Fibroblast of skin of abdomen (primary cell): Measurements from ENCODE around the gene PDCD10.

ENCODE experiments used
- DNase-seq: peaks from one replicate; pipeline ENCODE4 v3.0.0-alpha.2; 2013

PDCD10 gene

DNA sequence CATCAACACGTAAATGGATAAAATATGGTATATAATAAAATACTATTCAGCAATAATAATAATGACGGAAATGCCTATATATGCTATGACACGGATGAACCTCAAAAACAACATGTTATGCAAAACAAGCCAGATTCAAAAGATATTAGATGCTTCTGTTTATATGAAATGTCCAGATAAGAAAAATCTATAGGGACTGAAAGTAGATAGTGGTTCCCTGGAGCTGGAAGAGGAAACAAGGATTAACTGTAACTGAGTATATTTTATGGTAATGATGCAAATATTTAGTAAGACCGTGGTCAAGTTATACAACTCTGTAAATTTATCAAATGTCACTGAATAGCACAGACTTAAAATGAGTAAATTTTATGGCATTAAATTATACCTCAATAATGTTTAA lies 55.2 kb downstream of the PDCD10 start:
- no peak for DNase-seq

DNA sequence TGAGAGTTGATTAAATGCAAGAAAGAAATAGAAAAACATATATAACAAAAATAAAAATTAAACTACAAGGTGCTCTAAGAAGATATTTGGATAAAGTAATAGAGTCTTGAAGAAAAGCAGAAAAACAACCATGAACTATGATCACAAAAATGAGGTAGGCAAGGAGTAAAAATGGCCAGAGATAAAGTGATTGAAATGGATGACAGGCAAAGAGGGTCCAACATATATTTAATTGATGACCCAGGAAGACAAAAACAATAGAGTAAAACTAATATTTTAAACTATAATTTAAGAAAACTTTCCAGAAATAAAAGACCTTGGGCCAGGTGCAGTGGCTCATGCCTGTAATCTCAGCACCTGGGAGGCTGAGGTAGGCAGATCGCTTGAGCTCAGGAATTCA lies 58.8 kb downstream of the PDCD10 start:
- no peak for DNase-seq

GRCh38 chr3:167673221-167673620 lies 61.5 kb downstream of the PDCD10 start:
- DNase-seq, result no peak

DNA sequence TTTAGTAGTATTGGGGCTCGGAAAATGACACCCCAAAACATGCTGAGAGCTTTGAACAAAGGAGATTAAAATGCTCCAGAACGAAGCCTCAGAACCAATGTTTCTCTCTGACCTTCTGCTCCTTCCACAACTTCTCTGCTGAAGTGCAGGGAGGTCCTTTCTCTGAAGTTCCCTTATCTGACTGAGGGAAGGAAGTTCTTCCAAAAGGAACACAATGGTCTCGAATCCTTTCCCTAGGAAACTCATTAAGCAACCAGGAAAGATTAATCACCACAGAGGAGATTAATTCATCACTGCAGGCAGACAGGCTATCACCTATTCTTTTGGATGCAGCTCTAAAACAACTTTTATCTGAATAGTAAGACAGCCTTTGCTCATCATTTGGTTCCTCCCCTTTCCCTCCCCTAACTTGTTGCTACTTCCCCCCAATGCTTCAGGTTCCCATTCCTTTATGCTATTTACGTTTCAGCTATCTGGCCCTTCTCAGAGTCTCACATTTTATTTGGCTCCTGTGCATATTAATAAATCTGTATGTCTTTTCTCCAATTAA lies 62.7 kb downstream of the PDCD10 start:
- no peak for DNase-seq

GRCh38 chr3:167669699-167670098 lies 65.0 kb downstream of the PDCD10 start:
- DNase-seq, result no peak

GRCh38 chr3:167668651-167669050 lies 66.0 kb downstream of the PDCD10 start:
- DNase-seq, result no peak

DNA sequence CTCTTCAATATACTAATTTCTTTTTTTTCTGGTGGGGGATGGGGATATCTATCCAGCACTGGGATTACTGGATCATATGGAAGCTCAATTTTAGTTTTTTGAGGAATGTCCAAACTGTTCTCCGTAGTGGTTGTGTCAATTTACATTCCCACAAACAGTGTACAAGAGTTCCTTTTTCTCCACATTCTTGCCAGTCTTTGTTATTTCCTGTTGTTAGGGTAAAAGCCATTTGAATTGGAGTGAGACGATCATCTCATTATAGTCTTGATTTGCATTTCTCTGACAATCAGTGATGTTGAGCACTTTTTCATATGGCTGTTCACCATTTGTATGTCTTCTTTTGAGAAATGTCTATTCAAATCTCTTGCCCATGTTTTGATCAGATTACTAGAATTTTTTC lies 68.1 kb downstream of the PDCD10 start:
- no peak for DNase-seq

GRCh38 chr3:167662919-167663400 lies 71.7 kb downstream of the PDCD10 start:
- DNase-seq, result no peak

GRCh38 chr3:167657684-167658225 lies 76.9 kb downstream of the PDCD10 start:
- no peak for DNase-seq

GRCh38 chr3:167656821-167657220 lies 77.9 kb downstream of the PDCD10 start:
- no peak for DNase-seq

DNA sequence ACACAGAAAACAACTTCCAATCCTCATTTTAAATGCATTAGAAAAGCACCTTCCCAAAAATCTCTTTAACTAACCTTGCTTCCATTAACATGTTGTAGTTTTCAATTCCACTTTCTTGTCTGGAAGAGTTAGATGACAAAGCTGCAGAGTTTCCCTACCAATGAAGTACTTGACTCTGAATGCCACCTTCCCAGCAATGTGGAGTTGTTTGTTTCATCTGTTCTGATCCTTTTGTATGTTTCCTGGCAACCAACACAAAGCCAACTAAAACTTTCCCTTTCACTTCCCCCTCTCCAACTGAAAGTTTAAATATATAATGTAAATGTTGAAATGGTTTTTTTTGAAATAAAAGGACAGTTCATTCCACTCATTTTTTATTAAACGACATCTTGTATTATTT lies 80.9 kb downstream of the PDCD10 start, which contains the start of gene WDR49:
Gene WDR49, minus strand, starts transcription at position 183 of the 400 bp plus-strand sequence. CDS start 517 bp downstream, outside the sequence.
- no peak for DNase-seq

DNA sequence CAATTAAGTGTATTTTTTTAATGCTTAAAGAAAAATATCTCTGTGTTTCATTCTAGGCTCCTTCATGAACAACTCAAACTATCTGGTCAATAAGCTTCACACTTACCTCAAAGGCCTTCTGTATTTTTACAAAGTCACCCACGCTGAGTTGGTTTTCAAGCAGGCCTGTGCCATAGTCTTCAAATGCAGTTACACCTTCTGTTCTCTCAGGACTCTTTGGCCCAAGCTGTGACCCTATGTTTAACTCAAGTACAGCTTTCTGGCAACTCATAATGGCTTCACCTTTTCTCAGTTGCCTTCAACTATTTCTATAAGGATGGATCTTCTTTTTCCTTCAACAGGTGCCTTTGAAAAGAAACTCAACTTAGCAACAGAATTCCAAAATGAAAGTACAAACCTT lies 81.5 kb downstream of the PDCD10 start:
- DNase-seq, result no peak

DNA sequence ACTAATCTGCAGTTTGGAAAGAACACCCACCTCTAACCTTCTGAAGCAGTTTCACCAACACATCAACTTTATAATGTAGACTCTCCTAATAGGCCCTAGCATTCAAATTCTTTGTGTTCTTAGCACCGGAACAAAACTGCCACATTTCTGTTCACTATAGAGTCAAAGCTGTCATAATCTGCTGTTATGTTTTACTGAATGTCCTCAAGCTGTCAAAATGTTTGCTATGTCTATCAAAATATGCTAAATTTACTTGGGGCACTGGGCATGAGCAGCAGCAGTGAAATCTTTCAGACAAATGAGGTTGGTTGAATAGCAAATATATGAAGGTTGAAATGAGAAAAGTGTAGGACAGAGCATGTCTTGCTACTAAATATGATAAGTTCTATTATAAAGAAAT lies 82.9 kb downstream of the PDCD10 start:
- DNase-seq, result no peak

DNA sequence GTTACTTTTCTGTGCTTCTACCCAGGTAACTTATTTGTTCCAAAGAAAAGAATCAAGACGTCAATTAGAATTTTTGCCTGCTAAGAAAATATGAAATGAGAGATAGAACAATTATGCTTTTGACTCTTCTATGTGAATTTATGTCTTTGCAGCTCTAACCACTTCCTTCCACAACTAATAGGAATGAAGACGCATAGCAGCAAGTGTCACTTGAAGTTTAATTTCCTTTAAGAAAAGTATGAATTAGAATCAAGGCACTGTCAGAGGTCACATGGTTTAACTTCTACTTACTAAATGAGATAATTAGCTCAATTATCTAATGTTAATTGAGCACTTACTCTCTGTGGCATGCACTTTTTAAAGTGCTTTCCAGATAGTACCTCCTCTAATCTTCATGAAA lies 84.2 kb downstream of the PDCD10 start:
- DNase-seq, result no peak

DNA sequence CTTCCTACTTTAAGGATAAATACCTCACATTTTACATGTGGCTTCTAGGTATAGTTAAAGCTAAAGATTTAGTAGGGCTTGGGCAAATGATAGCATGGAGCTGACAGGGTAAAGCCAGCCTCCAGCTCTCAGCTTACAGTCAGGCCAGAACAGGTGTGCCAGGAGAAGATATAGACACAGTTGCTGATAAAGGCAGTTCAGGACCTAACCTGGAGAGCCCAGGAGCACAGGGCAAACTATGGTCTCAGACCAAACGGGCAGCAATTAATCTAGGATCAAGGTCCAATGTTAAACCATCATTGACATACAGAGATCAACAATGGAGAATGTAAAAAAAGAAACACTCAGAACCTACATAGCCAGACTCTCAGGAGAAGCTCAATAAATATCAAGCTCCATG lies 84.9 kb downstream of the PDCD10 start:
- no peak for DNase-seq

- no peak for DNase-seq
Measured at GRCh38 chr3:167644611-167645010, 90.1 kb downstream of the PDCD10 start.
